Prostate gland (tissue), 2 donors: ENCODE results near the gene AATK. TPM values are rescaled to one million over a fixed set of nuclear protein-coding genes. Genes with fewer than 3 reads are reported as not detected.

Experiments
- DNase-seq: peaks from one replicate; pipeline ENCODE4 v3.0.0-alpha.2; 2019; ENCODE audit warnings: low spot score
- H3K27ac ChIP-seq, 2 donors: fragments of 200-600 bp; sonication (generic); 2 replicates each; pipeline ENCODE4 v1.5.1; 2017 to 2019
- H3K27me3 ChIP-seq: fragments of 200-600 bp; sonication (generic); replicated peaks from 2 replicates; pipeline ENCODE4 v1.5.1; 2019; ENCODE audit not compliant: insufficient read depth
- H3K36me3 ChIP-seq, 2 donors: fragments of 200-600 bp; sonication (generic); 1 replicate in 1 of 2; 2 replicates in 1 of 2; pipeline versions ENCODE4 v1.5.1 to v1.8.1; 2017 to 2019
- H3K4me1 ChIP-seq: fragments of 200-600 bp; sonication (generic); replicated peaks from 2 replicates; pipeline ENCODE4 v1.5.1; 2019
- H3K4me3 ChIP-seq, 2 donors: fragments of 200-600 bp; sonication (generic); 2 replicates each; pipeline ENCODE4 v1.5.1; 2017 to 2019
- H3K9me3 ChIP-seq: fragments of 200-600 bp; sonication (generic); 2 replicates; pipeline ENCODE4 v1.5.1; 2017
- POLR2A ChIP-seq: fragments of 450-650 bp; IDR thresholded peaks from one replicate; pipeline ENCODE4 v1.6.1; 2016; ENCODE audit warnings: antibody characterized with exemption, mild to moderate bottlenecking
- POLR2AphosphoS5 ChIP-seq: sonication (generic); formaldehyde crosslinking; IDR thresholded peaks from one replicate; pipeline ENCODE4 v1.6.1; 2017; ENCODE audit warnings: antibody characterized with exemption
- WGBS: methylation state at CpG from one replicate; pipeline ENCODE4 v1.1.5; 2018; 5-methylcytosine and 5-hydroxymethylcytosine counted together
- intact Hi-C: fragments of 100-400 bp; cut with DNase I; formaldehyde crosslinking; loops from one replicate; pipeline ENCODE4 v1.14.2; 2022
- total RNA-seq, 2 donors: library from RNA; depleted of rRNA; stranded (reverse); fragments of >200 nt; gene quantifications; one replicate each; pipeline ENCODE4 v1.1.0, GENCODE V29; 2016
- TF ChIP-seq, protein P1 (sequence below), 4 experiments: fragments of 200-600 bp in 2 of 4; fragments of 450-650 bp in 2 of 4; sonication (generic) in 2 of 4; IDR thresholded peaks; 1 replicate in 3 of 4; 2 replicates in 1 of 4; pipeline ENCODE4 v1.5.1; 2016 to 2019; ENCODE audit warnings: antibody characterized with exemption in 4 of 4, mild to moderate bottlenecking in 2 of 4, moderate library complexity in 2 of 4

Gene AATK
- total RNA-seq, 2 donors from 2014 or later, result 5.2 to 6.6 TPM

DNA sequence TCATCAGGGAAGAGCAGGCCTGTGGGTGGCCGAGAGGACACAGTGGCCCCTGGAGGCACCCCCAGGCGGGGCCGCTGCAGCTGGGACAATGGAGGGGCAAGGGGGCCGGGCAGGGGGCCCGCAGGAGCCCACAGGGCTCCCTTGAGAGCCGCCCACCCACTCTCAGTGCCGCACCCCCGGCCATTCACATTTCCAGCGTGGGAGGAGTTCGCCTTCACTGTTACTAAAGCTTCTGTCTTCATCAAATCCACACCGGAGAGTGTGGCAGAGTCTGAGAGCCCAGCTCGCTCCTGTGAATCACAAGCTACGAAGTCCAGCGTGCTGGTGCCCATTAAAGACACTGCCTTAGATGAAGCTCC lies 21.6 kb downstream of the AATK start:
- no peaks in the 10 kb centered on the region for H3K4me1 ChIP-seq
- no peak overlapping the region for H3K4me3 ChIP-seq
- WGBS, result 85% methylated on average over 14 of the region's 14 CpGs
- no peaks in the 10 kb centered on the region for H3K36me3 ChIP-seq
- H3K9me3 ChIP-seq, result no peaks in the 10 kb centered on the region
- intact Hi-C loops, result loop anchor here (5.0 kb wide), 1 partner anchor 98 kb away; no protein-coding TSS in a partner anchor
- DNase-seq, result no peak
- no peak overlapping the region for H3K27ac ChIP-seq
- H3K27me3 ChIP-seq, result no peaks in the 10 kb centered on the region
- TF ChIP-seq POLR2AphosphoS5, result no peak
- TF ChIP-seq, protein P1, sequence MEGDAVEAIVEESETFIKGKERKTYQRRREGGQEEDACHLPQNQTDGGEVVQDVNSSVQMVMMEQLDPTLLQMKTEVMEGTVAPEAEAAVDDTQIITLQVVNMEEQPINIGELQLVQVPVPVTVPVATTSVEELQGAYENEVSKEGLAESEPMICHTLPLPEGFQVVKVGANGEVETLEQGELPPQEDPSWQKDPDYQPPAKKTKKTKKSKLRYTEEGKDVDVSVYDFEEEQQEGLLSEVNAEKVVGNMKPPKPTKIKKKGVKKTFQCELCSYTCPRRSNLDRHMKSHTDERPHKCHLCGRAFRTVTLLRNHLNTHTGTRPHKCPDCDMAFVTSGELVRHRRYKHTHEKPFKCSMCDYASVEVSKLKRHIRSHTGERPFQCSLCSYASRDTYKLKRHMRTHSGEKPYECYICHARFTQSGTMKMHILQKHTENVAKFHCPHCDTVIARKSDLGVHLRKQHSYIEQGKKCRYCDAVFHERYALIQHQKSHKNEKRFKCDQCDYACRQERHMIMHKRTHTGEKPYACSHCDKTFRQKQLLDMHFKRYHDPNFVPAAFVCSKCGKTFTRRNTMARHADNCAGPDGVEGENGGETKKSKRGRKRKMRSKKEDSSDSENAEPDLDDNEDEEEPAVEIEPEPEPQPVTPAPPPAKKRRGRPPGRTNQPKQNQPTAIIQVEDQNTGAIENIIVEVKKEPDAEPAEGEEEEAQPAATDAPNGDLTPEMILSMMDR (IDR thresholded peaks at IDR 0.05), result no peak
- no peak for TF ChIP-seq POLR2A

DNA sequence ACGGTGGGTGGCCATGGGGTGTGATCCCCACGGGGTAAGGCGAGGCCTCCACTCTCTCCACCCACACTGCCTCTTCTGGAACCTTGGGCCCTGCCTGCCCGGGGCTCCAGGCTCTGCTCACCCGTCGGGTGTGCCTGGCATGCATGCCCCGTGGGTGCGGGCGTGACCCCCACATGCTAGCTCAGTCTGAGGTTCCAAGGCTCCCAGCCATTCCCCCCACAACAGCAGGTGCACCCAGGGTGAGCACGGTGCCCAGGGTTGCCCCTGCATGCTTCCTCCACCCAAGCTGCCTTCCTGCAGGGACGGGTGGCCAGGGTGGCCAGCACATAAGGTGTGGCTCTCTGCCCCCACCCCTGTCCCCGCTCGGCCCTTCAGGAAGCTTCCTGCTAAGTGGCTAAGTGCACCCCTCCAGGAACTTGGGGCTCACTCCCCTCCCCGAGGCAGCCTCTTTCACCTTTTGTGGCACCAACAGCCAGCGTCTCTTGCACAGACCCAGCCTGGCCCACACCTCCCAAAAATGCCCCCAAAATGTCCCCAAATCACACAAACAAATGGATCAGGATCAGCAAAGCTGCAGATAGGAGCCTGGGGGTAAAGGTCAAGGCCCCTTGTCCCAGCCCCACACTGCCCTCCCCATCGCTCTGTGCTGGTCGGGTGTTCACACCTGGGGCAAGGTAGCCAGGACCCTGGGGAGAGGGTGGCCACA lies 22.2 kb downstream of the AATK start:
- intact Hi-C loops, result loop anchor here (5.0 kb wide), 1 partner anchor 98 kb away; no protein-coding TSS in a partner anchor
- Histone ChIP-seq H3K27me3 (no peaks in the 10 kb centered on the region), H3K9me3 (no peaks in the 10 kb centered on the region), H3K4me1 (no peaks in the 10 kb centered on the region), H3K27ac (no peak overlapping the region), H3K36me3 (no peaks in the 10 kb centered on the region), H3K4me3 (no peak overlapping the region)
- TF ChIP-seq, protein P1 (IDR thresholded peaks at IDR 0.05), result no peak
- no peak for TF ChIP-seq POLR2AphosphoS5
- no peak for TF ChIP-seq POLR2A
- 90% methylated on average over 16 of the region's 17 CpGs for WGBS
- no peak for DNase-seq

DNA sequence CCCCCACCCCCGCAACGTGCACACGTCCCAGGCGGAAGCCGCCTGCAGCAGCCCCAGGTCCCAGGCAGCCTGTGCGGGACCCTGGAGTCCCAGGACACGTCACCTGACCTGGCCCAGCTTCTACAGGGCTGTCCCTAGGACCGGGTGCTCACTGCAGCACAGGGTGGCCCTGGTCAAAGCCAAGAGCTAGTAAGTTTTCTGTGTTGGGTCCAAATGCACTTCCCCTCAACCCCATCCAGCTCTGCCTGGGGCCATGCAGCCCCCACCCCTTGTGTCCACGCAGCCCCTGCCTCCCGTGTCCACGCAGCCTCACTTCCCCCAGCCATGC lies 22.9 kb downstream of the AATK start:
- no peak for DNase-seq
- Histone ChIP-seq H3K4me3 (no peak overlapping the region), H3K36me3 (no peaks in the 10 kb centered on the region), H3K9me3 (no peaks in the 10 kb centered on the region), H3K27me3 (no peaks in the 10 kb centered on the region), H3K27ac (no peak overlapping the region), H3K4me1 (no peaks in the 10 kb centered on the region)
- intact Hi-C loops, result loop anchor here (5.0 kb wide), 1 partner anchor 99 kb away; no protein-coding TSS in a partner anchor
- TF ChIP-seq POLR2A (no peak), POLR2AphosphoS5 (no peak)
- TF ChIP-seq, protein P1 (IDR thresholded peaks at IDR 0.05), result no peak
- 65% methylated on average over 9 of the region's 11 CpGs for WGBS

DNA sequence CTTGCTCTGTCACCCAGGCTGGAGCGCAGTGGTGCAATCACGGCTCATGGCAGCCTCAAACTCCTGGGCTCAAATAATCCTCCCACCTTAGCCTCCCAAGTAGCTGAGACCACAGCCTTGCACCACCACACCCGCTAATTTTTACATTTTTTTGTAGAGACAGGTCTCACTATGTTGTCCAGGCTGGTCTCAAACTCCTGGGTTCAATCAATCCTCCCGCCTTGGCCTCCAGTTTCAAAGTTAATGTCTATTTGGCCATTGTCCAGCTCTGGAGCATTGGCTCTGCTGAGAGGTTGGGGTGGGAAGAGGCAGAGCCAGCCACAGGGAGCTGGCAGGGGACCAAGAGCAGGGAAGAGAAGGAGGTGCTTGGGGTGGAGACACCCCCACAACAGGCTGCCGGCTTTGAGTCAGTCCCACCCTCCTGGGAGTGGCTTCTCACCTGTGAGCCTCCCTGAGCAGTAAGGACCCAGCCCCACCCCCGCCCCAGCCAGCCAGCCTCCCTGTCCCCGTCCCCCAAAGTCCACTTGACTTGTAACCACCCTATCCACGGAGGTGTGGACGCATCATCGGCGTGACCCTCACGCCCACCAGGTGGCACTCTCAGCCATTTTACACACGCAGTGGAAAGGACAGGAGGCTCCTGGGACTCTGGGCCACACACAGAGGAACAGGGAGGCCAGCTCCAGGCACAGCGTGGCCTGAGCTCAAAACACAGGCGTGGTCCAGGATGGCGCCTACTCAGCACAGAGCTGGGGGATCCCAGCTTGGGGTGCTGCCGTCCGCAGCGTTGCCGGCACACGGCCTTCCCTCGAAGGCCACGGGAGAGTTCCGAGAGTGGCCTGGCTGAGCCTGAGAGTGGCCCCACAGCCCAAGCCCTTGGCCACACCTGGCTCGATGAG lies 23.5 kb downstream of the AATK start:
- Histone ChIP-seq H3K9me3 (no peaks in the 10 kb centered on the region), H3K4me3 (no peak overlapping the region), H3K36me3 (no peaks in the 10 kb centered on the region), H3K27ac (no peak overlapping the region), H3K27me3 (no peaks in the 10 kb centered on the region), H3K4me1 (no peaks in the 10 kb centered on the region)
- TF ChIP-seq POLR2AphosphoS5, result peak; percentile 45
- TF ChIP-seq, protein P1 (IDR thresholded peaks at IDR 0.05), result peak; percentile 50 to 76 (median 71)
- no peak for TF ChIP-seq POLR2A
- peak; percentile 66 for DNase-seq
- WGBS, result 29% methylated on average over 24 of the region's 25 CpGs
- intact Hi-C loops, result loop anchor here (5.0 kb wide), 1 partner anchor 100 kb away; no protein-coding TSS in a partner anchor
